GM10266 (cell line): ENCODE data around the gene ACTBL2.

Source experiments
- DNase-seq: peaks from one replicate; pipeline ENCODE4 v3.0.0; 2012; ENCODE audit errors: extremely low spot score
- CTCF ChIP-seq: IDR thresholded peaks from 2 replicates; pipeline ENCODE4 v1.5.1; 2012; ENCODE audit warnings: mild to moderate bottlenecking, low read depth; ENCODE audit not compliant: control insufficient read depth, insufficient read depth; ENCODE audit errors: missing control alignments

Gene ACTBL2

GRCh38 chr5:57492632-57493031 is 10.0 kb upstream of the ACTBL2 start:
- no peak for TF ChIP-seq CTCF
- no peak for DNase-seq

GRCh38 chr5:57491369-57491965 is 8.9 kb upstream of the ACTBL2 start:
- no peak for DNase-seq
- no peak for TF ChIP-seq CTCF

GRCh38 chr5:57488215-57488955 is 5.8 kb upstream of the ACTBL2 start:
- DNase-seq: no peak
- TF ChIP-seq CTCF: no peak

- TF ChIP-seq CTCF: no peak
- DNase-seq: no peak
Observed at GRCh38 chr5:57486027-57486602, 3.5 kb upstream of the ACTBL2 start.

GRCh38 chr5:57478826-57479225 is 3.8 kb downstream of the ACTBL2 start:
- no peak for TF ChIP-seq CTCF
- no peak for DNase-seq

- no peak for TF ChIP-seq CTCF
- DNase-seq: no peak
Observed at GRCh38 chr5:57476601-57477056, 6.0 kb downstream of the ACTBL2 start.

- DNase-seq: no peak
Observed at GRCh38 chr5:57470339-57470738, 12.3 kb downstream of the ACTBL2 start.

More at GRCh38 chr5:57470339-57470738, 12.3 kb downstream of the ACTBL2 start:
- no peak for TF ChIP-seq CTCF
